ENCODE data around the gene STK25. TPM values are rescaled to one million over a fixed set of nuclear protein-coding genes. Genes with fewer than 3 reads are reported as not detected.

Gene STK25
- polyA plus RNA-seq, 1 donor (not counting 4 experiments of a cell fraction or from before 2014, with no cell fraction given) = 242 TPM

DNA sequence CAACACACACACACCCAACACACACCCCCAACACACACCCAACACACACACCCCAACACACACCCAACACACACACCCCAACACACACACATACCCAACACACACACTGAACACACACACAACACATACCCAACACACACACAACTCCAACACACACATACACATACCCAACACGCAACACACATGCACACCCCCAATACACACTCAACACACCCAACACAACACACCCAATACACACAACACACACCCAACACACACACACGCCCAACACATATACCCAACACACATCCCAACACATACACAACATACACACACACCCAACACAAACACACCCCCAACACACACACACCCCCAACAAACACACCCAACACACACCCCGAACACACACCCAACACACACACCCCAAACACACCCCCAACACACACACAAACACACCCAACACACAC is 8.2 kb upstream of the STK25 start:
- H2AFZ ChIP-seq (ENCODE audit: control insufficient read depth, low read length) = no peak overlapping the region
- TF ChIP-seq, protein P1, sequence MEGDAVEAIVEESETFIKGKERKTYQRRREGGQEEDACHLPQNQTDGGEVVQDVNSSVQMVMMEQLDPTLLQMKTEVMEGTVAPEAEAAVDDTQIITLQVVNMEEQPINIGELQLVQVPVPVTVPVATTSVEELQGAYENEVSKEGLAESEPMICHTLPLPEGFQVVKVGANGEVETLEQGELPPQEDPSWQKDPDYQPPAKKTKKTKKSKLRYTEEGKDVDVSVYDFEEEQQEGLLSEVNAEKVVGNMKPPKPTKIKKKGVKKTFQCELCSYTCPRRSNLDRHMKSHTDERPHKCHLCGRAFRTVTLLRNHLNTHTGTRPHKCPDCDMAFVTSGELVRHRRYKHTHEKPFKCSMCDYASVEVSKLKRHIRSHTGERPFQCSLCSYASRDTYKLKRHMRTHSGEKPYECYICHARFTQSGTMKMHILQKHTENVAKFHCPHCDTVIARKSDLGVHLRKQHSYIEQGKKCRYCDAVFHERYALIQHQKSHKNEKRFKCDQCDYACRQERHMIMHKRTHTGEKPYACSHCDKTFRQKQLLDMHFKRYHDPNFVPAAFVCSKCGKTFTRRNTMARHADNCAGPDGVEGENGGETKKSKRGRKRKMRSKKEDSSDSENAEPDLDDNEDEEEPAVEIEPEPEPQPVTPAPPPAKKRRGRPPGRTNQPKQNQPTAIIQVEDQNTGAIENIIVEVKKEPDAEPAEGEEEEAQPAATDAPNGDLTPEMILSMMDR (optimal IDR thresholded peaks at IDR 0.05 in 1 of 3, IDR thresholded peaks at IDR 0.05 in 1 of 3, conservative IDR thresholded peaks at IDR 0.05 in 1 of 3; ENCODE audit: extremely low read depth in 1 of 3, insufficient read depth in 2 of 3, low read length in 3 of 3) = no peak
- no peak for TF ChIP-seq EZH2 (IDR thresholded peaks at IDR 0.05; ENCODE audit: low read length)

GRCh38 chr2:241514986-241515737 is 6.8 kb upstream of the STK25 start:
- H3K4me3 ChIP-seq (ENCODE audit: control insufficient read depth in 2 of 3, extremely low read depth in 1 of 3, insufficient read depth in 2 of 3, low read depth in 1 of 3, low read length in 3 of 3) = no peak overlapping the region
- H3K79me2 ChIP-seq (ENCODE audit: control insufficient read depth, insufficient read depth, low read length) = no peaks in the 10 kb centered on the region
- H3K9ac ChIP-seq (ENCODE audit: control insufficient read depth, extremely low read depth, insufficient read depth, low read length) = no peak overlapping the region
- H3K27ac ChIP-seq (ENCODE audit: control insufficient read depth, insufficient read depth, low read length) = no peak overlapping the region
- no peaks in the 10 kb centered on the region for H3K9me1 ChIP-seq (ENCODE audit: control insufficient read depth, extremely low read depth, insufficient read depth, low read length)
- no peak for TF ChIP-seq EZH2 (IDR thresholded peaks at IDR 0.05; ENCODE audit: low read length)
- TF ChIP-seq, protein P1 (optimal IDR thresholded peaks at IDR 0.05 in 1 of 3, IDR thresholded peaks at IDR 0.05 in 1 of 3, conservative IDR thresholded peaks at IDR 0.05 in 1 of 3; ENCODE audit: extremely low read depth in 1 of 3, insufficient read depth in 2 of 3, low read length in 3 of 3) = no peak
- no peak for FAIRE-seq
- no peaks in the 10 kb centered on the region for H3K36me3 ChIP-seq (ENCODE audit: control insufficient read depth in 2 of 2, extremely low read depth in 1 of 2, insufficient read depth in 2 of 2, low read length in 2 of 2)
- no peak overlapping the region for H3K4me2 ChIP-seq (ENCODE audit: control insufficient read depth, extremely low read depth, insufficient read depth, low read depth, low read length)
- DNase-seq (ENCODE audit: low read depth, low spot score) = no peak
- H4K20me1 ChIP-seq (ENCODE audit: control insufficient read depth, extremely low read depth, insufficient read depth, low read length) = no peaks in the 10 kb centered on the region
- dilution Hi-C loops (cut with MboI; ENCODE audit: extremely low pct_ligation_motif_present, low sequenced_read_pairs) = no loop called here
- H3K27me3 ChIP-seq (ENCODE audit: control insufficient read depth, extremely low read depth, insufficient read depth, low read length) = no peaks in the 10 kb centered on the region
- peak overlapping the region; percentile 30 for H2AFZ ChIP-seq (ENCODE audit: control insufficient read depth, low read length)
- no peaks in the 10 kb centered on the region for H3K4me1 ChIP-seq (ENCODE audit: control insufficient read depth, extremely low read depth, insufficient read depth, low read length)
- H3K9me3 ChIP-seq (ENCODE audit: control insufficient read depth, low read depth, low read length) = no peaks in the 10 kb centered on the region

More for the DNA sequence above, 8.2 kb upstream of the STK25 start:
- Histone ChIP-seq H4K20me1 (ENCODE audit: control insufficient read depth, extremely low read depth, insufficient read depth, low read length) (no peaks in the 10 kb centered on the region), H3K9me1 (ENCODE audit: control insufficient read depth, extremely low read depth, insufficient read depth, low read length) (no peaks in the 10 kb centered on the region), H3K4me1 (ENCODE audit: control insufficient read depth, extremely low read depth, insufficient read depth, low read length) (no peaks in the 10 kb centered on the region), H3K4me3 (ENCODE audit: control insufficient read depth in 2 of 3, extremely low read depth in 1 of 3, insufficient read depth in 2 of 3, low read depth in 1 of 3, low read length in 3 of 3) (no peak overlapping the region), H3K9ac (ENCODE audit: control insufficient read depth, extremely low read depth, insufficient read depth, low read length) (no peak overlapping the region), H3K36me3 (ENCODE audit: control insufficient read depth in 2 of 2, extremely low read depth in 1 of 2, insufficient read depth in 2 of 2, low read length in 2 of 2) (no peaks in the 10 kb centered on the region), H3K79me2 (ENCODE audit: control insufficient read depth, insufficient read depth, low read length) (no peaks in the 10 kb centered on the region), H3K27me3 (ENCODE audit: control insufficient read depth, extremely low read depth, insufficient read depth, low read length) (no peaks in the 10 kb centered on the region), H3K27ac (ENCODE audit: control insufficient read depth, insufficient read depth, low read length) (no peak overlapping the region), H3K4me2 (ENCODE audit: control insufficient read depth, extremely low read depth, insufficient read depth, low read depth, low read length) (no peak overlapping the region), H3K9me3 (ENCODE audit: control insufficient read depth, low read depth, low read length) (no peaks in the 10 kb centered on the region)
- FAIRE-seq (no peak), DNase-seq (ENCODE audit: low read depth, low spot score) (no peak)
- dilution Hi-C loops (cut with MboI; ENCODE audit: extremely low pct_ligation_motif_present, low sequenced_read_pairs) = no loop called here

Data from keratinocyte (primary cell).